Measurements from ENCODE around the gene GDF9. TPM values are rescaled to one million over a fixed set of nuclear protein-coding genes. Genes with fewer than 3 reads are reported as not detected.
A peak's percentile ranks its signal among the peaks of the same experiment; 100 is the strongest.

GDF9 gene
- total RNA-seq, 4 donors from 2014 or later = 0.27 to 0.33 TPM; not detected in 2

GRCh38 chr5:132812781-132813598, 53.3 kb downstream of the GDF9 start, which contains the start of gene SOWAHA:
Gene SOWAHA (plus strand): TSS chr5:132813302. CDS start chr5:132813622, 320 bp downstream.
- 4 to 8% methylated on average over 22 to 33 of the region's 68 CpGs for WGBS, 2 donors
- Histone ChIP-seq H3K27me3 (no peaks in the 10 kb centered on the region), H3K36me3 (no peaks in the 10 kb centered on the region), H3K4me1 (peaks cover 6 to 10% of the 10 kb centered on the region in 2 donors), H3K27ac (peak within 1 kb of the TSS in 2 of 3 donors; percentile 36 to 38), H3K9me3 (no peaks in the 10 kb centered on the region), H3K4me3 (replicated peaks in 1 of 3) (peak within 1 kb of the TSS in 2 of 3 donors; percentile 30 to 52)
- peak; percentile 64 to 69 for DNase-seq
- TF ChIP-seq POLR2A (IDR thresholded peaks at IDR 0.05) = peak in 1 of 2 donors; percentile 10
- no peak for TF ChIP-seq CTCF (IDR thresholded peaks at IDR 0.05)
- intact Hi-C loops (cut with DNase I) = no loop called here

GRCh38 chr5:132812123-132812765, 54.0 kb downstream of the GDF9 start:
- WGBS, 2 donors = 47 to 53% methylated on average over 18 of the region's 18 CpGs
- TF ChIP-seq CTCF (IDR thresholded peaks at IDR 0.05) = no peak
- TF ChIP-seq POLR2A (IDR thresholded peaks at IDR 0.05) = no peak
- intact Hi-C loops (cut with DNase I) = no loop called here

More at GRCh38 chr5:132812123-132812765, 54.0 kb downstream of the GDF9 start:
- Histone ChIP-seq H3K4me3 (replicated peaks in 1 of 3) (no peak overlapping the region), H3K4me1 (peaks cover 6 to 10% of the 10 kb centered on the region in 2 donors), H3K9me3 (no peaks in the 10 kb centered on the region), H3K27me3 (no peaks in the 10 kb centered on the region), H3K36me3 (no peaks in the 10 kb centered on the region), H3K27ac (no peak overlapping the region)
- no peak for DNase-seq

Small RNA genes within 50 kb of the gene (small RNA-seq; reads per million reads assigned to genes)
- gene RNA5SP192 = not detected

Other genes with a start within 250 kb of the GDF9 start
- gene IL13, start 208.3 kb downstream of the GDF9 start, total RNA-seq = not detected
- not detected for gene IL4, start 192.5 kb downstream of the GDF9 start, total RNA-seq
- 10 to 100 TPM in 2 of 4 donors, 1 to 10 TPM in 2; 8.2 to 12.2 (median 10.5) TPM for gene KIF3A, start 128.9 kb downstream of the GDF9 start, total RNA-seq
- gene CCNI2, start 119.0 kb downstream of the GDF9 start, total RNA-seq = under 1 TPM in 3 of 4 donors, not detected in 1; 0.34 to 0.81 (median 0.67) TPM
- 10 to 100 TPM; 41.9 to 57.7 (median 46.7) TPM for gene SEPTIN8, start 89.2 kb downstream of the GDF9 start, total RNA-seq
- 1 to 10 TPM; 3.7 to 9.3 (median 4.6) TPM for gene SOWAHA, start 53.2 kb downstream of the GDF9 start, total RNA-seq
- 10 to 100 TPM in 3 of 4 donors, 1 to 10 TPM in 1; 7.6 to 21.4 (median 14.2) TPM for gene SHROOM1, start 35.8 kb downstream of the GDF9 start, total RNA-seq
- 100 to 1,000 TPM in 3 of 4 donors, 10 to 100 TPM in 1; 59.2 to 235 (median 118) TPM for gene UQCRQ, start 173 bp upstream of the GDF9 start, total RNA-seq
- 1 to 10 TPM; 1.5 to 4.8 (median 2.9) TPM for gene LEAP2, start 7.2 kb upstream of the GDF9 start, total RNA-seq
- 100 to 1,000 TPM in 2 of 4 donors, 10 to 100 TPM in 2; 81.7 to 150 (median 95.7) TPM for gene AFF4, start 97.2 kb upstream of the GDF9 start, total RNA-seq
- gene ZCCHC10, start 160.1 kb upstream of the GDF9 start, total RNA-seq = 10 to 100 TPM; 24.7 to 43.4 (median 30.7) TPM
- gene HSPA4, start 185.5 kb upstream of the GDF9 start, total RNA-seq = 10 to 100 TPM; 49.9 to 72.0 (median 70.5) TPM

Data from thyroid gland (tissue), 4 donors.